Hindlimb muscle (tissue), 1 donor: ENCODE results near the gene STX16. TPM values are rescaled to one million over a fixed set of nuclear protein-coding genes. Genes with fewer than 3 reads are reported as not detected.

Source experiments
- DNase-seq: peaks from one replicate; pipeline ENCODE4 v3.0.0-alpha.2; 2013
- polyA plus RNA-seq: library from polyadenylated mRNA; unstranded; fragments of 120-200 nt; gene quantifications from one replicate; pipeline ENCODE4 v1.2.1, GENCODE V29; 2013; ENCODE audit not compliant: insufficient read length

The STX16 gene
- polyA plus RNA-seq, 1 donor = 71.0 TPM

DNA sequence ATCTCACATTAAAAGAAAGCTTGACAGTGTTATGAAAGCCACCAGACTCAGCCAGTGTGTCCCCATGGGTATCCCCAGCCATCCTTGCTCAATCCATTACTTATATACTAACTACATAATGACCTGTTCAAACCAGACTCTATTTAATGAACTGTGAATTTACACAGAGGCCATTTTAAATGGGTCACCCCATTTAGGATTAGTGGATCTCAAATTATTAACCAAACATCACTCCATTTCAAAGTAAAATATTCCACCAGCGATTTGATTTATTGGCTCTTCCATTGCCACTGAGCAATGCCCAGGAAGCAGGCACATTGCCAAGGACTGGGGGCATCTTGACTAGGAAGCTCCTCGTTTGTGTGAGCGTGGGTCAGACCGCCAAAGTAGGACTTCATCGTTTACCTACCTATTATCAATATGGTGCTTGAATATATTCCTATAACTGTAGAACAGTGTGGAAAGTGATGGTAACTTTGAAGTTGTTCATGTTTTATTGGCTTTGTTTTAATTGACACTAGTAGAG, 26.1 kb downstream of the STX16 start:
- no peak for DNase-seq

DNA sequence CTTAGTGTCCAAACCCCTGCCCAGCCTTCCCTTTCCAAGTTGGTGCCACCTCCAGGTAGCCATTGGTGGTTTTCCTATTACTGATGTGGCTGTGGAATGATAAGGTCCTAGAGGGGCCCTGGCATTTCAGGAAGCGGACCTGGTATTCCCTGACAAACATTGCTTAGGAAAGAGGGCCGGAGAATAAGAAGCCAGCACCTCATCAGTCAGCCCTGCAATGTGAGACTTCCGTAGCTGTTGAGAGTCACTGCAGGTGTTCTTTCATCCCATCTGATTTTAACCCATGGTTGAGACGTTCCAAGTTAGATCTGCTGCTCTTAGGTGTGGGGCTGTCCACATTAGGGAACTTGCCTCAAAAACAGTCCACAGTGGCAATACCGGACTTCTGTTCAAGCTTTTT, 26.7 kb downstream of the STX16 start:
- no peak for DNase-seq

DNA sequence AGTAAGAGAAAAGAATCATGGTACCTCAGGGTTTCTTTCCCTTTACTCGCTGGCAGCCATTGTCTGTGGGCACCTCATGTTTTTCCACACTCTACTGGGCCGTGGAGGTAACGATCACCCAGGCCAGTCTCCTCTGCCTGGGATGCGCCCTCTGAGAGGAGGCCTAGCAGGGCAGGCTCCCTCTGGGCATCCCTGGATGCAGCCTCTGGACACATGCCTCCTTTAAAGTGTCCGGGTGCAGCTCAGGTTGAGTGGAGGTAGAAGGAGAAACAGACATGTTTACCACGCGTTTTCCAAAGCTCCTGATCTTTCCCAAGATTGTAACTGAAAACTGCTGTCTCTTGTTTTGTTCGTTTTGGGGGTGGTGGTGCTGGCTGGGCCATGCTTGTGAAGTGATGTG, 27.7 kb downstream of the STX16 start:
- no peak for DNase-seq

DNA sequence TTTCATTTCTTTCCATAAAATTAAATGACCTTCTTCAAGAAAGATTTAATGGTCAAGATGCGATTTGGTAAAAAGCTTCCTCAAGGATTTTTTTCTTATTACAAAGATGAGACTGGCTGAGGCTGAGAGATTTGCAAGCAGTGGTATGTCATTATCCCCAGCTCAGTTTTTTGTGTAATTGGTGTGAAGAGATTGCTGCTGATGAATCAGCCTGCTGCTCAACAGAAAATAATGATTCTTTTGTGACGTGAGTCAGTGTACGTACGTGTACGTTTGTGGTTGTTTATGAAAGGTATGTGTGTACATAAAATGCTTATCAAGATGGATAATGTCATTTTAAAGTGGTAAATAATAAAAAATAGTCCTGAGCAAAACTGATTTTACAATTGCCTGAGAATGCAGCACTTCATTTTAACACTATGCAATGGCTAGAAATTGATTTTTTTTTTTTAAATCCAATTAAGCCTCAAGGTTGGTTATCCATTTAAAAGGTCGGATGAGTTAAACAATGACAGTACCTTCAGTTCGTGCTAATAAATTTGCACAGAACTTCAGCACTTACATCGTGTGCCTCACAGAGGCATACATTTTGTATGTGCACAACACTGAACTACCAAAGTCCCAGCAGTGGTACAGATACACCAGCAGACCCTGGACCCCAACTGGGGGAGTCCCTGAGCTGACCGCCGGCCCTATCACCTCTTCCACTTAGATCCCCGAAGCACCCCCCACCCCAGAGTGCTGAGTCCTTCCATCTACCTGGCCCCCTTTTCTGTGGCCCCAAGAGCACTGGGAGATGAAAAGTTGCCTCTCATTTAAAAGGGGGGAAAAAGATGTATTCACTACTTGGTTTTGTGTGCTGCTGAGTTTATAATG, 31.8 kb downstream of the STX16 start:
- no peak for DNase-seq

DNA sequence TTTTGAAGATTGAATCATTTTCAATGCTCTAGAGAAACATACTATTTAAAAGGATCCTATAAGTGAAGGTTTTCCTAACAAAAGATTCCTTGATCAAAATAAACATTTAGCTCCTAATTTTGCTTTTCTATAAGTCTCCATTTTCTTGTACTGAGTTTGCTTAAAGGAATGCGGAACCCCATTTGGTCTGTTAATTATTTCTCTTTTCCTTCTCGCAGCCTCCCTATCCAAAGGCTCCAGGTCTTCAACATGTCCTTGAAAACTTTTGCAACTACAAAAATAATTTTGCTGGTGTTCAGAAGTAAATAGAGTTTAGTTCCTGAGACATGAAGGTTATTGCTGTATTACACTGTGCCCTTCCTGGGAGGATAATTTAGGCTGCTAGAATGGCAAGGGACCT, 33.2 kb downstream of the STX16 start:
- no peak for DNase-seq

DNA sequence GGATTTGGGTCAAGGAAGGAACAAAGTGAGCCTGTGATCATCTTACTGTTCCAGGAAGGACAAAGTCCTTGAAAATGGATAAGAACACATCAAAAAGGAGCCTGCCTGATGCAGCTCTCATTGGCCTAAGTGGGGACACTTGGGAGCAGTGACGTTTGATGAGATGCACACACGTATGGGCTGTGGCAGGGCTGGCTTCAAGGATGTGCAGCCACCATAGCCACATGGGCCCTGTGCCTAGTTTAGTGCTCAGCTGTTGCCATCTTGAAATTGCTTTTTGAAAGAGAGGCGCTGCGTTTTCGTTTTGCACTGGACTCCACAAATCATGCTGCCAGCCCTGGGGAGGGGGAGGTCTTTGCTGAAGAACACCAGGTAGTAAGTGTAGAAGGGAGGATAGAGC, 34.9 kb downstream of the STX16 start:
- DNase-seq = no peak

DNA sequence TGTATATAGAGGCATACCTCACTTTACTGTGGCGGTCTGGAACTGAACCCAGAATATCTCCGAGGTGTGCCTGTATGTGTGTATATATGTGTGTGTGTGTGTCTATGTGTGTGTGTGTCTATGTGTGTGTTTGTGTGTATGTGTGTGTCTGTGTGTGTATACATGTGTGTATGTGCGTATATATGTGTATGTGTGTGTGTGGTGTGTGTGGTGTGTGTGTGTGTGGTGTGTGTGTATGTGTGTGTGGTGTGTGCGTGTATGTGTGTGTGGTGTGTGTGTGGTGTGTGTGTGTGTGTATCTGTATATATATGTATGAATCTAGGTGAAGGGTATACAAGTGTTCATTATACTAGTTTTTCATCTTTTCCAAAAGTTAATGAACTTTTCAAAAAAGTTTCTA, 37.3 kb downstream of the STX16 start:
- no peak for DNase-seq

DNA sequence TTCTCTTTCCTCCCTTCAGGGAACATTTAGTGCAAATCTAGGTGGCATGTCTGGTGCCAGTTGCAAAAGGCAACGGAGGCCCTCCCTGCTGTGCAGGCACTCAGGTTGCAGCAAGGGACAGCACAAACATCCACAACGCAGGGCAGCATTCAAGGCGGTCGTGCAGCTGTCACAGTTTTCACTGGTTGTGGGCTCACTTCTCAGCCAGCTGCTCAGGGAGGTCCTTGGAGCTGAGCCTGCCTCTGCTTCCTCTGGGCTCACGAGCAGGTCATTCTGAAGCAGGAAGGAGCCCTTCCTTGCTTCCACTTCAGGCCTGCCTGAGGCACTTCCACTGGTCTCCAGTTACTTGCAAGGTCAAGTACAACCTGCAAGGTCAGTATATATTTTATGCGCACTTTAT, 37.8 kb downstream of the STX16 start:
- DNase-seq = peak; percentile 76

DNA sequence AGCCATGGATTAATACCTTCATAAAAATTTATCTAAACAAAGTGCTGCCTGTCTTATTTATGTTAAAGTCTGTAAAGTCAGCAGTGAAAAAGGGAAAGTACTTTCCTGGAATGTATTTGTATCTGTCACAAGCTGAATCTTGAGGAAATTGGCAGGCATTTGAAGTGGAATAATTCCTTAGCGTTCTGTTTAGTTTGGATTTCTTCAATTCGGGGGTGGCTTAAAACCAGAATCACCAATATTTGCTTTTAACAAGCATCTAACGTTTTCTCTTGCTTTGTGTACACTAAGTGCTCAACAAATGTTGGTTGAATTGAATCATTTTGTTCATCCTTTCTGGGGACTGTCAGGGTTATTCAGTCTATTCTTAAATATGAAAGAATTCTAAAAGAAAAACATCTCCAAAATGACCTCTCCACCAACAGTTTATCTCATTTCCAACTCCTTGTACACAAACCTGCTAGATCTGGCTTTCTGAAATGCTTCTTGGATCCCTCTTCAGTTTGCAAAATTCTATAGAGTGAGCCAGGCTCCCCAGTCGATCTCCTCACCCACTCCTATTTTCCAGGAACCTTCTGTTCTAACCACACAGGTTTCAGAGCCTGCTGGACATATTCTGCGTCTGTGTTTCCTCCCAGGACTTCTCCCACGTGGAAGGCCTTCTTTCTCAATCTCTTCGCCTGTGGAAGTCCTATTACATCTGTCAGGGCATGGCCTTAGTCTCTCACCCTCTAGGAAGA, 39.5 kb downstream of the STX16 start:
- DNase-seq = peak; percentile 75

DNA sequence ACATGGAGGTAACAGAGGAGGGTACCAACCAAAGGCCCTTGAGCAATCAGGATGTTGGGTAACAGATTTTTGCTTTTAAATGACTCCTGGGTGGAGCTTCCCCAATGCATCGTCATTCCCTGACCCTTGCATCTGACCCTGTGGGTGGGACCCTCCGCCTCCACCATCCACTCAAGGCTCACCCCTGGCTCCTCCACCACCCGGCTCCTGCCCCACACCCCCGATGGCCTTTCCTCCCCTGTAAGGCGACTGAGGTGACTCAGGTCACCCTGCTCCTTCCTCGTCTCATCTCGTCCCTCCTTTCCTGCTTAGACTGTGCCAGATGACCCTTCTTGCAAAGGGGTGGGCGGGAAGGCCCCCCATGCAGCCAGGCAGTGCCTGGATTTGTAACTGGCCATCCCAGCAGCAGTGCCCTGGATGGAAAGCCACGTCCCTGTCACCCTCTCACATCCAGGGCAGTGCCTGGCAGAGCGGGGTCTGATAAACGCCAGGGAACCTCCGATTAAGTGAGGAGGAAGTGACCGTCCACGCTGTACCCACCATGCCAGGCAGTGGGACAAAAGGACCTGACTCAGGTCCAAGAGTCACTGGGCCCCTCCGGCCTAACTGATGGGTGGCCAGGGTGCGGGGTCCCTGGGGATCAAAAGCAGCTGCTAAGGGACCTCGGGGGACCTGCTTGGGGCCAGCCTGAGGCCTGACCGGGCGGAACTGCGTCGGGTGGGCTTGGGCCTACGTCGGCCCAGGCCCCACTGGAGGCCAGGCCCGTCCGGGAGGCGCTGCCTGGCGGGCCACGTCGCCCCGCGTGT, 40.9 kb downstream of the STX16 start:
- DNase-seq = no peak

DNA sequence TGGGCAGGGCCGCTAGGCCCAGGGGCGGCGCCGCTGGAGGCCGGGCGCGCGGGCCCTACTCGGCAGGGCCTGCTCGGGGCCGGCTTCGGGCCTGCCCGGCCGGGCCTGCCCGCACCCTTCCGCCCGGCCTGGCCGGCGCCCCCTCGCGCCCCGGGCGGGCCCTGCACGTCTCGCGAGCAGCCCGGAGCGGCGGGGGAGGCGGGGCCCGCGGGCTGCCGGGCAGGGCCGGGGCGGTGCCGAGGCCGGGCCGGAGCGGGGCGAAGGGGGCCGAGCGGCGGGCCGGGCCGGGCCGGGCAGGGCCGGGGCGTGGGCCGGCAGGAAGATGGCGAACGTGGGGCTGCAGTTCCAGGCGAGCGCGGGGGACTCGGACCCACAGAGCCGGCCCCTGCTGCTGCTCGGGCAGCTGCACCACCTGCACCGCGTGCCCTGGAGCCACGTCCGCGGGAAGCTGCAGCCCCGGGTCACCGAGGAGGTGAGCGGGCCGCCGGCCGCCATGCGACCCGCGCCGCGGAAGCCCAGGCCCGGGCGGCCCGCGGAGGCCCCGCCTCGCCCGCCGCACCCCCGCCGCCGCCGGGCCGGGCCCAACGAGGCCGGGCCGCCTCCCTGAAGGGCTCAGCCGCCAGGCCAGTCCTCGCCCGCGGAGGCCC, 41.6 kb downstream of the STX16 start, which contains the start of gene NPEPL1:
TSS of gene NPEPL1 (plus strand) at position 222 of the 647 bp plus-strand sequence. CDS start at position 323, 101 bp downstream.
- DNase-seq = peak; percentile 76

DNA sequence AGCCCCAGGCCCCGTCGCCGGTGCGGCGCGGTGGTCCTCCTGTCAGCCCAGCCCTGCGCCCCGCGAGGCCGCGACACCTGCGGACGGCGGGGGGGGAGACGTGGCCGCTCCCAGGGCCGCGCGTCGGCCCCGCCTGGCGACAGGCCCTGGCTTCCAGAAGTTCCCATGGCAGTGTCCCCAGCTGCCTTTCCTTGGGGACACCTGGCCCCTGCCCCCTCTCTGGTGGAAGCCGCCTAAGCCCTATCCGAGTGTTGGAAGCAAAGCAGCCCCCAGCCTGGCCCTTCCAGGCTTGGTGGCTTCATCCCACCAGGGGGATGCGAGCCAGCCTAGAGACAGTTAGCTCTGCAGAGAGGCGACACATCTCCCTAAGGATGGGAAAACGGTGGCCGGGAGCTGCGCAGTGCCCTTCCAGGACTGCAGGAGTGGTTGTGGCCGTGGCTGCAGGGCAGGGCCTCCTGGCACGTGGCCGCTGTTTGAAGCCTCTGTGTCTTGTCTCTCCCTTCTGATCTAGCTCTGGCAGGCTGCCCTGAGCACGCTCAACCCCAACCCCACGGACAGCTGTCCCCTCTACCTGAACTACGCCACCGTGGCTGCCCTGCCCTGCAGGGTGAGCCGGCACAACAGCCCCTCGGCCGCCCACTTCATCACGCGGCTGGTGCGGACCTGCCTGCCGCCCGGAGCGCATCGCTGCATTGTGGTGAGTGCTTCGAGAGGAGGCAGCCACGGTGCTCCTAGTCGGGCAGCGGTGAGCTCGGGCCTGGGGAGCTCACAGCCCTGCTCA, 42.3 kb downstream of the STX16 start:
- DNase-seq = no peak

DNA sequence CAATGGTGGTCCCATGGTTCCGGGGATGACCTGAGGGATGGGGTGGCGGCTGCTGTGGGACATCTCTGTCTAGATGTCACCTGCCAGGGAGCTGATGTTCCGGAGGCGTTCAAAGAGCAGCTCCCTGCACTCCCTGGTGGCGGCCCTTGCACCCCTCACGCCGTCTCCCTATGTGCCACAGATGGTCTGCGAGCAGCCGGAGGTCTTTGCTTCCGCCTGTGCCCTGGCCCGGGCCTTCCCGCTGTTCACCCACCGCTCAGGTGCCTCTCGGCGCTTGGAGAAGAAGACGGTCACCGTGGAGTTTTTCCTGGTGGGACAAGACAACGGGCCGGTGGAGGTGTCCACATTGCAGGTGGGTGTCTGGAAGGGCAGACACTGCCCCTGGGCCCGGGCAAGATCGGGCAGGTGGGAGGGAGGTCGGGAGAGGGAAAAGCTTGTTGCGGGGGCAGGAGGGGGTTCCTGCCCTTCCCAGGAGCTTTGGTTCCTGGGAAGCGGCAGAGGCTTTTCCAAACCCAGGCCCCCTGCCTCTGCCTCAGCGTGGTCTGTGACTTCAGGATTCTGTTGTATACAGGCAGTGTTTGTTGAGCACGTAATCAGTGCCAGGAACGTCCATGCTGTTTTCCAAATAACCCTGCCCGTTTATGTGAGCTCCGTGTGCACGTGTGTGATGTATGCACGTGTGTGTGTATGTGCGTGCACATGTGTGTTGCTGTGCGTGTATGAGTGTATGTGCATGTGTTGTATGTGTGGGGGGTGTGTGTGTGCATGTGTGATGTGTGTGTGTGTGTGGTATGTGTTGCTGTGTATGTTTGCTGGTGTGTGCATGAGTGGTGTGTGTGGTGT, 43.4 kb downstream of the STX16 start:
- no peak for DNase-seq

DNA sequence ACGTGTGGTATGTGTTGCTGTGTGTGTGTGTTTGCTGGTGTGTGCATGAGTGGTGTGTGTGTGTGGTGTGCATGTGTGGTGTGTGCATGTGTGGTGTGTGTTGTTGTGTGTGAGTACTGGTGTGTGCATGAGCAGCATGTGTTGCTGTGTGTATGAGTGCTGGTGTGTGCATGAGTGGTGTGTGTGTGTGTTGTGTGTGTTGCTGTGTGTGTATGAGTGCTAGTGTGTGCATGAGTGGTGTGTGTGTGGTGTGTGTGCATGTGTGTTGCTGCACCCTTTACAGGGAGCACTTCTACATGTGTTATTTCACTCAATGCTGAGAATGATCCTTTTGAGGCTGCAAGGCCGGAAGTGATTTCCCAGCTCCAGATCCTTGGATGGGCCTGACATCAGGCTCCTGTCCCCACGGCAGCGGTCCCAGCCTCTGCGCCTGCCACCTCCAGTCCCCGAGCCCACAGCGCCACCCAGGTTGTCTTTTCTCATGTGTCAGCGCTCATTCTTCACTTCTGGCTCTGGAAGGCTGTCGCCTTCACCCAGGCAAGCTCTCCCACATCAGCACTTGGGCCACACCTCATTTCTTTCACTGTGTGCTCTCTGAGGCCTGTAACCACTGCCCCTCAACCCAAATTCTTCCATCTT, 44.1 kb downstream of the STX16 start:
- DNase-seq = no peak

DNA sequence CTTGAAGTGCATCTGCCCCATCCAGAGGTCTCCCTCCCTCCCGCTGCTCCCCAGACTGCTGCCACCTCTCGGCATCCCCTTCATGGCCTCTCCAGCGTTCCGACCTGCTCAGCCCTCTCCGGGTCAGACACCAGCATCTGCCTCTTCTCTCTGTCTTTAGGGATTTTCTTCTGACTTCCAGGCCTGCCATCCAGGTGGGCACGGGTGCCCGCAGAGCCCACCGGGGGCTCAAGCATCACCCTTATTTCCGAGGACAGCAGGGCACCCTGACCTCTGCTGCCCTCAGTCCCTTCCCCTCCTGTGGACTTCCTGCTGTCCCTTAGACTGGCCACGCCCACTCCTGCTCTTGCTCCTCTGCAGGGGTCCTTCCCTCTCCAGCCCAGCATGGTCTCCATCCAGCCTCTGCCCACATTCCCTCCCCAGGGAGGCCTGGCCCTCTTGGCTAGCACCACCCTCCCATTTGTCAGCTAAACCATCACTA, 44.9 kb downstream of the STX16 start:
- no peak for DNase-seq

DNA sequence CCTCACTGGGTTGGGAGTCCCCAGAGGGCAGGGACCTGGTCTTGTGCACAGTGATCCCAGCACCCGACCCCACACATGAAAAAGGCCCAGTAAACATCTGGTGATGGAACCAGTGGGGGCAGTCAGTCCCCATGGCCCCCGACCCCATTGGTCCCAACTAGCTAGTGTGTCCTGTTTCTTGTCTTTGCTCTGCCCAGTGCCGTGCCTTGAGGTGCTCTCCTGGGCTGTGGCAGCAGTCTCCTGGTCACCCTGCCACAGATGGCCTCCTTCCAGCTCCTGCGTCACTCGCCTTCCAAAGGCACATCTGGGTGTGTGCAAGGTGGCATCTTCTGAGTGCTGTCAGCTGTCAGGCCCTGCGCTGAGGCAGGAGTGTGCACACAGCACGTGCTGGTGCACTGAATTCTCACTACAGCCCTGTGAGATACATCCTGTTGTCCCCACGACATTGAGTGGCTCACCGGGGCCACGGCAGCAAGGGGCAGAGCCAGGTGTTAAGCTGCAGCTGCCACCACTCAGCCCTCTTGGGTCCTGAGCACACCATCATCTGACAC, 45.4 kb downstream of the STX16 start:
- DNase-seq = no peak

DNA sequence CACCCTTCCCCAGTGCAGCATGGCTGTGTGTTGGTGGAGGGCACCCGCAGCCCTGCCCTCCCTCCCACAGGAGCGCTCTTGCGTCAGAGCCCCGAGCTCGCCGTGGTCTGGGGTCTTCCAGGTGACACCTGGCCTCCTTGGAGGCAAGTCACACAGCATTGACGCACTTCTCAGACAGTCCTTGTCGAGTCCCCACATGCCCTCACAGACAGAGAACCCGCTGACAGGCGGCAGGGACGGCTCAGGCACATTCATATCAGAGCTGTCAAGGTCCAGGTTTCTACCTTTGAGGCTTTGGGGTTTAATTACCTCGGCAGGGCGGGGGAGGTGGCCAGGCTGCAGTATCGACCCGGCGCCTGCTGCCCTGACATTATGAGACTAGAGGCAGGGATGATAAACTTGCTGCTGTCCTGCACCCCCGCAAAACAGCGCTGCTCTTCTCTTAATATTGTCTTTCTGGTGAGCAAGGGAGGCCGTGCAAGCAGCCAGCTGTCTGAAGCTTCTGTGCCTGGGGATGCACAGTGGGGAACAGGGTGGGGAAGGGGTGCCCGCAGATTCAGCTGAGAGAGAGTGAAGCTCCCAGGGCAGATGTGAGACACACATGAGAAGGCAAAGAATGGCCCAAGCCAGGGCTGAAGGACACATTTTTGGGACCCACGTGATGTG, 46.3 kb downstream of the STX16 start:
- no peak for DNase-seq

DNA sequence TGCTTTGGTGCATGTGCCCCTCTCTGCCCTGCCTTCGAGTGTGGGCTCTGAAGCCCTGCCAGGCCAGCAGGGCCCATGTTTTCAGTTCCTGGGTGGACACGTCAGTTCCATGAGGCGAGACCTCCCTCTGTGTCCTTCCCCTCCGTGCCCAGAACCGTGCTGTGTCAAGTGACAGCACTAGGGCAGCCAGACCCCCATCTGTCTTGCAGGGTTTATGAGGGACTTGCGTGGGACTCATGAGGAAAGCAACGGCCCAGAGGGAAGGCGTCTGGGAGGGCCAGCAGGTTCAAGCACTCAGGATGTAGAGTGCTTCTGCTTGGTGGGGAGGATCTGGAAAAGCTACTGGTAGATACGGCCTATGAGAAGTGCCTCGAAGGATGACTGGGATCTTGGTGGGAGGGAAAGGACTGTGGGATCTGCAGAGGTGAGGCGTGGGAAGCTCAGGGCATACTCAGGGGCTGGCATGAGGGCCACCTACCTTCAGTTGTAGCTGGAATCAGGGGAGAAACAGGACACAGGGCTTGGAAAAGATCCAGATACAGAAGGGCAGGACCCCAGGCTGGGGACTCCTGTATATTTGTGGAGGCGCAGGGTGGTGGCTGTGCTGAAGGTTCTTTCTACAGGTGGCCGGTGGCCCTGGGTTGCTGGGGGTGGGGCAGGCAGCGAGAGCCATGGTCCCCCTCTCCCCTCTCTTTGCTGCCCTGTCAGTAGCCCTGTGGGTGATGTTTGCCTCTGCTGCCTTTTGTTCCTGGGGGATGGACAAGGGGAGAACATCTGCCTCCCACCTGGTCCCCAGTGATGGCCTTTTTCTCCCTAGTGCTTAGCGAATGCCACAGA, 47.0 kb downstream of the STX16 start:
- DNase-seq = no peak
